Tibial nerve (tissue), 4 donors: Measurements from ENCODE around the gene RAD51D. TPM values are rescaled to one million over a fixed set of nuclear protein-coding genes. Genes with fewer than 3 reads are reported as not detected.

Experiments used
- DNase-seq, 2 donors: peaks; one replicate each; pipeline ENCODE4 v3.0.0-alpha.2; 2019; ENCODE audit warnings: low spot score in 2 of 2
- H3K27ac ChIP-seq, 4 donors: fragments of 200-600 bp; sonication (generic) in 3 of 4; one replicate each; pipeline ENCODE4 v1.5.1; 2017 to 2019; ENCODE audit warnings: mild to moderate bottlenecking in 1 of 4
- H3K27me3 ChIP-seq, 2 donors: fragments of 200-600 bp; sonication (generic) in 1 of 2; one replicate each; pipeline versions ENCODE4 v1.5.1 to v1.6.0; 2017 to 2019
- H3K36me3 ChIP-seq, 3 donors: fragments of 200-600 bp; sonication (generic); one replicate each; pipeline ENCODE4 v1.5.1; 2018 to 2019
- H3K4me1 ChIP-seq, 4 donors: fragments of 200-600 bp; sonication (generic) in 3 of 4; one replicate each; pipeline ENCODE4 v1.5.1; 2017 to 2019
- H3K4me3 ChIP-seq, 4 donors: fragments of 200-600 bp; sonication (generic) in 3 of 4; one replicate each; pipeline ENCODE4 v1.5.1; 2017 to 2019; ENCODE audit warnings: mild to moderate bottlenecking in 1 of 4, moderate library complexity in 1 of 4
- H3K9me3 ChIP-seq, 4 donors: fragments of 200-600 bp; sonication (generic) in 3 of 4; one replicate each; pipeline ENCODE4 v1.5.1; 2017 to 2019
- EP300 ChIP-seq, 2 donors: sonication (generic); formaldehyde crosslinking; IDR thresholded peaks; one replicate each; pipeline ENCODE4 v1.6.1; 2017; ENCODE audit warnings: antibody characterized with exemption in 2 of 2, mild to moderate bottlenecking in 1 of 2
- POLR2A ChIP-seq, 2 donors: fragments of 450-650 bp; IDR thresholded peaks; one replicate each; pipeline ENCODE4 v1.6.1; 2017; ENCODE audit warnings: antibody characterized with exemption in 2 of 2, mild to moderate bottlenecking in 2 of 2, moderate library complexity in 2 of 2
- WGBS, 2 donors: methylation state at CpG; one replicate each; pipeline ENCODE4 v1.1.5; 2018; 5-methylcytosine and 5-hydroxymethylcytosine counted together
- total RNA-seq, 4 donors: library from RNA; depleted of rRNA; stranded (reverse); fragments of >200 nt; gene quantifications; one replicate each; pipeline ENCODE4 v1.1.0, GENCODE V29; 2016
- TF ChIP-seq, protein P1 (sequence below), 5 experiments: fragments of 200-600 bp in 3 of 5; fragments of 450-650 bp in 2 of 5; sonication (generic) in 3 of 5; IDR thresholded peaks; one replicate each; pipeline ENCODE4 v1.5.1; 2016 to 2019; ENCODE audit warnings: antibody characterized with exemption in 5 of 5, mild to moderate bottlenecking in 3 of 5, moderate library complexity in 2 of 5

RAD51D gene
- total RNA-seq, 4 donors from 2014 or later: 7.5 to 19.8 (median 11.9) TPM

DNA sequence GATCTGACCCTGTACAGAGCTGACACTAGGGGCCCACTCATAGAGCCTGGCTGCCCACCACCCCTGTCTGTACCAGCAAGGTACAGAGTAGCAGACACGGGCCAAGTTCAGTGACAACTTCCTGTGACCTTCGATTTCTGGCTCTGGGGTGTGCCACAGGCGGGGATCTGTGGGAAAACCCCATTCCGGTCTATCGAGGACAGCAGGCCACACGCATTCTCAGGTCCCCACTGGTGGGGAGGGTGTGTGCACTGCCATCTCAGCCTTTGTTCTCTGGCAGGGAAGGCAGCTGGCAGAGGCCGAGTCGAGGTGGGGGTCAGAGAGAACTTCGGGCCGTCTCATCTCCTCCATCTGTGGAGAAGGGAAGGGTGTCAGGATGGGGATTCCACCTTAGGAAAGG is 12.4 kb upstream of the RAD51D start:
- TF ChIP-seq EP300 (IDR thresholded peaks at IDR 0.05) (no peak), POLR2A (IDR thresholded peaks at IDR 0.05) (no peak)
- TF ChIP-seq, protein P1, sequence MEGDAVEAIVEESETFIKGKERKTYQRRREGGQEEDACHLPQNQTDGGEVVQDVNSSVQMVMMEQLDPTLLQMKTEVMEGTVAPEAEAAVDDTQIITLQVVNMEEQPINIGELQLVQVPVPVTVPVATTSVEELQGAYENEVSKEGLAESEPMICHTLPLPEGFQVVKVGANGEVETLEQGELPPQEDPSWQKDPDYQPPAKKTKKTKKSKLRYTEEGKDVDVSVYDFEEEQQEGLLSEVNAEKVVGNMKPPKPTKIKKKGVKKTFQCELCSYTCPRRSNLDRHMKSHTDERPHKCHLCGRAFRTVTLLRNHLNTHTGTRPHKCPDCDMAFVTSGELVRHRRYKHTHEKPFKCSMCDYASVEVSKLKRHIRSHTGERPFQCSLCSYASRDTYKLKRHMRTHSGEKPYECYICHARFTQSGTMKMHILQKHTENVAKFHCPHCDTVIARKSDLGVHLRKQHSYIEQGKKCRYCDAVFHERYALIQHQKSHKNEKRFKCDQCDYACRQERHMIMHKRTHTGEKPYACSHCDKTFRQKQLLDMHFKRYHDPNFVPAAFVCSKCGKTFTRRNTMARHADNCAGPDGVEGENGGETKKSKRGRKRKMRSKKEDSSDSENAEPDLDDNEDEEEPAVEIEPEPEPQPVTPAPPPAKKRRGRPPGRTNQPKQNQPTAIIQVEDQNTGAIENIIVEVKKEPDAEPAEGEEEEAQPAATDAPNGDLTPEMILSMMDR (IDR thresholded peaks at IDR 0.05): no peak
- no peak for DNase-seq
- Histone ChIP-seq H3K4me3 (no peak overlapping the region), H3K27ac (no peak overlapping the region), H3K27me3 (no peaks in the 10 kb centered on the region), H3K36me3 (peaks cover 3 to 71% (median 8%) of the 10 kb centered on the region in 3 donors), H3K9me3 (no peaks in the 10 kb centered on the region), H3K4me1 (no peaks in the 10 kb centered on the region)
- 80 to 84% methylated on average over 10 of the region's 10 CpGs for WGBS, 2 donors

DNA sequence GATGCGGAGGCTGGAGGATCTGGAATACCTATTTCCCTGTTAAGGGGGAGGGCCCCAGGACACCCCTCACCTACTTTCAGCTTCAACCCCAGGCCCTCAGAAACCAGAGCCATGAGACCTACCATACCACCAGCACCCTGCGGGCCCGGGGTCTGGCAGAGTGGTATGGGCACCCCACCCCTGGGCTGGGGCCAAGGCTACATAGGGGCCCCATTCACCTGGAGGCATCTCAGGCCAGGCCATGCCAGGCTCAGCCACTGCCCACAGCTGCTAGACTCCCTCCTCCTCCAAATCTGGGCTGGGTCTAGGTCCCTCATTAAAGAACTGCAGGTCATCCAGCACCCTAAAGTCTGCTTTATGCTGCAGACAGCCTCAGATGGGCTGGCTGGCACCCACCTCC is 10.7 kb upstream of the RAD51D start:
- Histone ChIP-seq H3K4me3 (no peak overlapping the region), H3K27ac (no peak overlapping the region), H3K27me3 (no peaks in the 10 kb centered on the region), H3K36me3 (peaks cover 0 to 54% (median 0%) of the 10 kb centered on the region in 3 donors), H3K4me1 (no peaks in the 10 kb centered on the region), H3K9me3 (no peaks in the 10 kb centered on the region)
- DNase-seq: no peak
- TF ChIP-seq, protein P1 (IDR thresholded peaks at IDR 0.05): no peak
- TF ChIP-seq EP300 (IDR thresholded peaks at IDR 0.05): no peak
- no peak for TF ChIP-seq POLR2A (IDR thresholded peaks at IDR 0.05)
- 100% methylated on average over 1 of the region's 3 CpGs for WGBS, 2 donors

DNA sequence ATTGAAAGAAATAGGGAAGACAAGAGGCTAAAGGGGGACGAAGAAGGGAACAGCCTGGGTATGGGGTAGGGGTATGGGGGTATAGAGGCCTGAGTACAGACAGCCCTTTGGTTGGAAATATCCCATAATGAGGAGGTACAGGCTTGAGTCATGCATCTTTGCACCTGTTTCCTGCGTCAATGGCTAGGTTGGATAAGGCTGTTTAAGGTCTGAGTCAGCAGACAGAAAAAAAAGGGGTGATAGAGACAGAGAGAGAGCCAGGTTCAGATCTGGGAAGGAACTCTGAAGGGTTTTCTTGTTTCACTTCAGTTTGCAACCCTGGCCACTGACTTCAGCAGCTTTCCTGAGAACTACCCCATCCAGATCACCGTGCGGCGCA is 10.3 kb upstream of the RAD51D start:
- Histone ChIP-seq H3K4me1 (no peaks in the 10 kb centered on the region), H3K36me3 (peaks cover 0 to 50% (median 0%) of the 10 kb centered on the region in 3 donors), H3K9me3 (no peaks in the 10 kb centered on the region), H3K4me3 (no peak overlapping the region), H3K27ac (no peak overlapping the region), H3K27me3 (no peaks in the 10 kb centered on the region)
- TF ChIP-seq EP300 (IDR thresholded peaks at IDR 0.05): no peak
- TF ChIP-seq, protein P1 (IDR thresholded peaks at IDR 0.05): no peak
- TF ChIP-seq POLR2A (IDR thresholded peaks at IDR 0.05): no peak
- 92 to 97% methylated on average over 5 of the region's 5 CpGs for WGBS, 2 donors
- no peak for DNase-seq

DNA sequence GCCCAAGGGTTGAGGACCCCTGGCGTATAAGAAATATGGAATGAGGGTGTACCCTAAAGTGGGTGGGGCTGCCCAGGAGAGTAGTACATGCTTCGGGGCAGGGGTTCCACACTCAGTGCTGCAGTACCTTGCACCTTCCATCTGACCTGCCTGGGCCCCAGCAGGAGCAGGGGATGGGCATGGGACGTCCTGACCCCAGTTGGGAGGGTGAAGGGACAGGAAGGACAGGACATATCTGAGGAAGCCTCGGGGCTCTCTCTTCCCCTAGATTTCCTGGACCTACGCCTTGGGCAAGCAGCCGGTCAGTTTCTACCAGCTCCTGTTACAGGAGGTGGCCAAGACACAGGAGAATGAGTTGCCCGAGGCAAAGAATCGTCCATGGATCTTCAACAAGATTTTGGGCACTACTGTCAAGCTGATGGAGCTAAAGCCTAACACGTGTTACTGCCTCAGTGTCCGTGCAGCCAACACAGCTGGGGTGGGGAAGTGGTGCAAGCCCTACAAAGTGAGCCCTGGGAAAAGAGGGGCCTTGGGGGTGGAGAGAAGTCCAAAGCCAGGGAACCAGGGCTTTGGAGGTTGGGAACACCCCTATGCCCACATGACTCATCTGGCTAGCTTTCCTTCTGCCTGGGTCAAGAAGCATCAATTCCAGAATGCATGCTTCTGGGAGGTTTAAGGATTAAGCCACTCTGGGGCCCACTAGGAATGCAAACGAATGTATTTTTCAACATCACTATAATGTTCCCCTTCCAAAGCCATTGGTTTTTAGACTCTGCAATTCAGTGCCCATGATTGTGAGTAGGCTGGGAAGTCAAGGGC is 9.7 kb upstream of the RAD51D start:
- Histone ChIP-seq H3K9me3 (no peaks in the 10 kb centered on the region), H3K4me3 (no peak overlapping the region), H3K27ac (no peak overlapping the region), H3K36me3 (peaks cover 0 to 44% (median 0%) of the 10 kb centered on the region in 3 donors), H3K27me3 (no peaks in the 10 kb centered on the region), H3K4me1 (no peaks in the 10 kb centered on the region)
- 82 to 86% methylated on average over 11 of the region's 11 CpGs for WGBS, 2 donors
- DNase-seq: no peak
- no peak for TF ChIP-seq POLR2A (IDR thresholded peaks at IDR 0.05)
- TF ChIP-seq EP300 (IDR thresholded peaks at IDR 0.05): no peak
- TF ChIP-seq, protein P1 (IDR thresholded peaks at IDR 0.05): no peak

DNA sequence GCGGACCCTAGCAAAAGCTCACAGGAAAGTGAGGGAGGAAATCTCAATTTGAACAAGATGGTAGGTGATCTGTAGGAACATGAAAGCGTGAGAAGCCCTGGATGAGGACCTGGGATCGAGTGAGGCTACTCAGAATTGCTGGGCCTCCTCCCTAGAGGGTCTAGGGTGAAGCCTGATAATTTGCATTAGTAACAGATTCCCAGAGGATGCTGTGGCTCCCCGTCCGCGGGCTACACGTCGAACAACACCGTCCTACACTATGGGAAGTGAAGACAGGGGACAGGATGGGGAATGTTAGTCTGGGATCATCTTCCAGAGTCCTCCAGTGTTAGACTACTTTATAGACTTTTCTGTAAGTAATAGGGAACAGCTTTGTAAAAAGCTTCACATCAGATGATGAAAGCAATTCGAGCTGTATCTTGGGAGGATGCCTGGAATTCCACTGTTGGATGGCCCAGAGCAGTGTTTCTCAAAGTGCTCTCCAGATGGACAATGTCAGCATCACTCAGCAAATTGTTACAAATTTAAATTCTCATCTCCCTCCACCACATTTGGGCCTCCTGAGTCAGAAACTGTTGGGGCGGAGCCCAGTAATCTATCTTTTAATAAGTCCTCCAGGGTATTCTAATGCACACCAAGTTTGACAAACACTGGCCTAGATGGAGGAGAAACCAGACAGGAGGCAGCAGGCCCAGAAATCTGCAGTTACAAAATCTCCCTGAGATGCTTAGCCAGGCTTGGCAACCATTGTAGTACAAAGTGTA is 8.3 kb upstream of the RAD51D start:
- Histone ChIP-seq H3K4me3 (no peak overlapping the region), H3K27me3 (no peaks in the 10 kb centered on the region), H3K4me1 (no peaks in the 10 kb centered on the region), H3K27ac (no peak overlapping the region), H3K9me3 (no peaks in the 10 kb centered on the region), H3K36me3 (peaks cover 0 to 29% (median 0%) of the 10 kb centered on the region in 3 donors)
- WGBS, 2 donors: 73 to 81% methylated on average over 11 of the region's 11 CpGs
- DNase-seq: no peak
- no peak for TF ChIP-seq EP300 (IDR thresholded peaks at IDR 0.05)
